Measurements from ENCODE around the gene AOPEP.
A peak's percentile ranks its signal among the peaks of the same experiment; 100 is the strongest.

AOPEP gene

DNA sequence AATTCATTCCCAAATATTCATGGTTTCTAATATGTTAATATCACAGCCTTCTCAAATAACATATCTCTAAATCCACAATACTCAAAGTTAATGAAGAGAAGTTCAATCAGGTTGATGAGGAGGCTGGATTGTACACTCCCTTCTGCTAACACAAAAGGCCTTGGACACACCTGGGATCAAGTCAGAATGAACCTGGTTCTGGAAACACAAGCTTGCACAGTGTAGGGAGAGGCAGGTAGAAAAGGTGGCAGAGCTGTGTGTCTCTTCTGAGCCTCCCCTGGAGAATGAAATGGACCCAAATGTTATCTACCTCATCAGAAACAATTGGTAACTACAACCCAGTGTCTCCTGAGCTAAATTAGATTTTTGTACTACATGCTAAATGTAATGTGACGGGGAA lies 46.5 kb upstream of the AOPEP start:
- TF ChIP-seq, protein P1, sequence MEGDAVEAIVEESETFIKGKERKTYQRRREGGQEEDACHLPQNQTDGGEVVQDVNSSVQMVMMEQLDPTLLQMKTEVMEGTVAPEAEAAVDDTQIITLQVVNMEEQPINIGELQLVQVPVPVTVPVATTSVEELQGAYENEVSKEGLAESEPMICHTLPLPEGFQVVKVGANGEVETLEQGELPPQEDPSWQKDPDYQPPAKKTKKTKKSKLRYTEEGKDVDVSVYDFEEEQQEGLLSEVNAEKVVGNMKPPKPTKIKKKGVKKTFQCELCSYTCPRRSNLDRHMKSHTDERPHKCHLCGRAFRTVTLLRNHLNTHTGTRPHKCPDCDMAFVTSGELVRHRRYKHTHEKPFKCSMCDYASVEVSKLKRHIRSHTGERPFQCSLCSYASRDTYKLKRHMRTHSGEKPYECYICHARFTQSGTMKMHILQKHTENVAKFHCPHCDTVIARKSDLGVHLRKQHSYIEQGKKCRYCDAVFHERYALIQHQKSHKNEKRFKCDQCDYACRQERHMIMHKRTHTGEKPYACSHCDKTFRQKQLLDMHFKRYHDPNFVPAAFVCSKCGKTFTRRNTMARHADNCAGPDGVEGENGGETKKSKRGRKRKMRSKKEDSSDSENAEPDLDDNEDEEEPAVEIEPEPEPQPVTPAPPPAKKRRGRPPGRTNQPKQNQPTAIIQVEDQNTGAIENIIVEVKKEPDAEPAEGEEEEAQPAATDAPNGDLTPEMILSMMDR (conservative IDR thresholded peaks at IDR 0.05; ENCODE audit: low read length): no peak
- TF ChIP-seq EZH2phosphoT487 (IDR thresholded peaks at IDR 0.05; ENCODE audit: borderline replicate concordance): no peak
- Histone ChIP-seq H3K36me3 (ENCODE audit: insufficient read depth, low read length) (no peaks in the 10 kb centered on the region), H3K4me2 (ENCODE audit: low read depth, low read length, poor library complexity, severe bottlenecking) (no peak overlapping the region), H3K4me1 (ENCODE audit: insufficient read depth, low read length, poor library complexity, severe bottlenecking) (no peaks in the 10 kb centered on the region), H3K27me3 (ENCODE audit: insufficient read depth, low read length, poor library complexity, severe bottlenecking) (no peaks in the 10 kb centered on the region), H3K9ac (ENCODE audit: low read depth, low read length, poor library complexity, severe bottlenecking) (no peak overlapping the region), H2AFZ (ENCODE audit: low read length) (peak overlapping the region; percentile 9; the same call in 1 of the 2 replicates), H3K9me3 (ENCODE audit: insufficient read depth, low read depth, low read length) (no peaks in the 10 kb centered on the region), H4K20me1 (ENCODE audit: insufficient read depth, low read length, poor library complexity, severe bottlenecking) (no peaks in the 10 kb centered on the region), H3K9me2 (replicated peaks; ENCODE audit: low read depth, low read length) (no peaks in the 10 kb centered on the region), H3K79me2 (ENCODE audit: insufficient read depth, low read length) (no peaks in the 10 kb centered on the region), H3F3A (ENCODE audit: low read depth) (no peaks in the 10 kb centered on the region), H3K4me3 (ENCODE audit: low read length, poor library complexity, severe bottlenecking) (no peak overlapping the region)

DNA sequence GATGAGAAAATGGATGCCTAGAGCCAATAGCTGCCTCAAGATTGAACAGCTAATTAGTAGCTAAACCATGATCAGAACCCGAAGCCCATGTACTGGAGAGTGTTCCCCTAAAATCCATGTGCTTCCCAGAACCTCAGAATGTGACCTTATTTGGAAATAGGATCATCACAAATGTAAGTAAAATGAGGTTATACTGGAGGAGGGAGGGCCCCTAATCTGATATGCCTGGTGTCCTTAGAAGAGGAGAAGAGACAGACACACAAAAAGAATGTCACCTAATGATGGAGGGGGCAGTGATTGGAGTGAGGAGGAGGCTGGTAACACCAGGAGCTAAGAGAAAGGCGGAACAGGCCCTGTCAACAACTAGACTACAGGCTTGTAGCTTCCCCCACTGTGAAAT lies 45.9 kb upstream of the AOPEP start:
- no peak overlapping the region for H3K4me2 ChIP-seq (ENCODE audit: low read depth, low read length, poor library complexity, severe bottlenecking)
- no peaks in the 10 kb centered on the region for H3K27me3 ChIP-seq (ENCODE audit: insufficient read depth, low read length, poor library complexity, severe bottlenecking)
- H3K9me2 ChIP-seq (replicated peaks; ENCODE audit: low read depth, low read length): no peaks in the 10 kb centered on the region
- no peaks in the 10 kb centered on the region for H3K9me3 ChIP-seq (ENCODE audit: insufficient read depth, low read depth, low read length)
- H4K20me1 ChIP-seq (ENCODE audit: insufficient read depth, low read length, poor library complexity, severe bottlenecking): no peaks in the 10 kb centered on the region
- H3F3A ChIP-seq (ENCODE audit: low read depth): no peaks in the 10 kb centered on the region
- TF ChIP-seq, protein P1 (conservative IDR thresholded peaks at IDR 0.05; ENCODE audit: low read length): no peak
- no peak for TF ChIP-seq EZH2phosphoT487 (IDR thresholded peaks at IDR 0.05; ENCODE audit: borderline replicate concordance)
- H3K36me3 ChIP-seq (ENCODE audit: insufficient read depth, low read length): no peaks in the 10 kb centered on the region
- H3K9ac ChIP-seq (ENCODE audit: low read depth, low read length, poor library complexity, severe bottlenecking): no peak overlapping the region
- no peaks in the 10 kb centered on the region for H3K79me2 ChIP-seq (ENCODE audit: insufficient read depth, low read length)
- no peaks in the 10 kb centered on the region for H3K4me1 ChIP-seq (ENCODE audit: insufficient read depth, low read length, poor library complexity, severe bottlenecking)
- H3K4me3 ChIP-seq (ENCODE audit: low read length, poor library complexity, severe bottlenecking): no peak overlapping the region
- H2AFZ ChIP-seq (ENCODE audit: low read length): peak overlapping the region; percentile 9; the same call in 1 of the 2 replicates

DNA sequence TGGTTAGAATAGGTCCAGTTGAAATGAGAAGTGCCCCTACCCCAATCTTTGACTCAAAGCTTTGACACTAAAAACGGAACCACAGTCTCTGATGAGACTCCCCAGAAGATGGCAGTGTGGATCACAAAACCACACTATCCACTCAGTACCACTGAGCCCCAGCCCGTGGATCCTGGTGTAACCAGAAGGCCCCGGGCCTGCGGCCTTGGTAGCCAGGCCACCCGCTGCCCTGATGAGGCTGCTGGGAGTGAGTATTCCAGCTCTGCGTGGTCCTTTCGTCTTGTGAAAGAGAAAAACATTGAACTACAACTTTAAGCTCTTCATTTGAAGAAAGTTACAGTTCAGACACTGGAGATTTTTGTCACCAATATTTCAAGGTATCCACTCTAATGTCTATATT lies 45.0 kb upstream of the AOPEP start:
- Histone ChIP-seq H4K20me1 (ENCODE audit: insufficient read depth, low read length, poor library complexity, severe bottlenecking) (no peaks in the 10 kb centered on the region), H3K4me2 (ENCODE audit: low read depth, low read length, poor library complexity, severe bottlenecking) (no peak overlapping the region), H3K4me3 (ENCODE audit: low read length, poor library complexity, severe bottlenecking) (no peak overlapping the region), H3K4me1 (ENCODE audit: insufficient read depth, low read length, poor library complexity, severe bottlenecking) (no peaks in the 10 kb centered on the region), H2AFZ (ENCODE audit: low read length) (peak overlapping the region; percentile 7; the same call in 1 of the 2 replicates), H3K9me3 (ENCODE audit: insufficient read depth, low read depth, low read length) (no peaks in the 10 kb centered on the region), H3K9me2 (replicated peaks; ENCODE audit: low read depth, low read length) (no peaks in the 10 kb centered on the region), H3K27me3 (ENCODE audit: insufficient read depth, low read length, poor library complexity, severe bottlenecking) (no peaks in the 10 kb centered on the region), H3K79me2 (ENCODE audit: insufficient read depth, low read length) (no peaks in the 10 kb centered on the region), H3K36me3 (ENCODE audit: insufficient read depth, low read length) (no peaks in the 10 kb centered on the region), H3F3A (ENCODE audit: low read depth) (no peaks in the 10 kb centered on the region), H3K9ac (ENCODE audit: low read depth, low read length, poor library complexity, severe bottlenecking) (no peak overlapping the region)
- no peak for TF ChIP-seq EZH2phosphoT487 (IDR thresholded peaks at IDR 0.05; ENCODE audit: borderline replicate concordance)
- TF ChIP-seq, protein P1 (conservative IDR thresholded peaks at IDR 0.05; ENCODE audit: low read length): peak; percentile 82
